Measurements from ENCODE around the gene EBLN1.

The EBLN1 gene

GRCh38 chr10:22217842-22218241, at the start of gene EBLN1:
TSS of gene EBLN1 (minus strand) at chr10:22218015. CDS start at chr10:22209983, 8,032 bp downstream.
- DNase-seq: no peak

- no peak for DNase-seq
Observed at GRCh38 chr10:22265839-22266537, 48.2 kb upstream of the EBLN1 start.

DNA sequence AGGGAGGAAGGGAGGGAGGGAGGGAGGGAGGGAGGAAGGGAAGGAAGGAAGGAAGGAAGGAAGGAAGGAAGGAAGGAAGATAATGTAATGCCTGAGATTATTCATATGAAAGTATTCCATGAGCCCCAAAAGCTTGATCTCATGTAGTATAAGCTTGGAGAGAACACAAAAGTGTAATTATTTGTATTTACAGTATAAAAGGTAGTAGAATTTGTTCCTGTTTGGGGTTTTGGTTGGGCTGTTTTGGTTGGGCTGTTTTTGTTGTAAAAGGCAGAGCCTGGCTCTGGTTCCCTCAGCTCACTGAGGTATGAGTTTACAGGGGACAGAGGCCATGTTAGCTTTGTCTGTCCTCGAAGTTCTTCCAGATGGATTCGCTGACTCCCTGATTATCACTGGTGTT, 45.3 kb upstream of the EBLN1 start:
- DNase-seq: no peak

GRCh38 chr10:22259280-22259679, 41.5 kb upstream of the EBLN1 start:
- no peak for DNase-seq

GRCh38 chr10:22258471-22258870, 40.7 kb upstream of the EBLN1 start:
- no peak for DNase-seq

- DNase-seq: peak; percentile 40
Observed at GRCh38 chr10:22253580-22253882, 35.7 kb upstream of the EBLN1 start.

DNA sequence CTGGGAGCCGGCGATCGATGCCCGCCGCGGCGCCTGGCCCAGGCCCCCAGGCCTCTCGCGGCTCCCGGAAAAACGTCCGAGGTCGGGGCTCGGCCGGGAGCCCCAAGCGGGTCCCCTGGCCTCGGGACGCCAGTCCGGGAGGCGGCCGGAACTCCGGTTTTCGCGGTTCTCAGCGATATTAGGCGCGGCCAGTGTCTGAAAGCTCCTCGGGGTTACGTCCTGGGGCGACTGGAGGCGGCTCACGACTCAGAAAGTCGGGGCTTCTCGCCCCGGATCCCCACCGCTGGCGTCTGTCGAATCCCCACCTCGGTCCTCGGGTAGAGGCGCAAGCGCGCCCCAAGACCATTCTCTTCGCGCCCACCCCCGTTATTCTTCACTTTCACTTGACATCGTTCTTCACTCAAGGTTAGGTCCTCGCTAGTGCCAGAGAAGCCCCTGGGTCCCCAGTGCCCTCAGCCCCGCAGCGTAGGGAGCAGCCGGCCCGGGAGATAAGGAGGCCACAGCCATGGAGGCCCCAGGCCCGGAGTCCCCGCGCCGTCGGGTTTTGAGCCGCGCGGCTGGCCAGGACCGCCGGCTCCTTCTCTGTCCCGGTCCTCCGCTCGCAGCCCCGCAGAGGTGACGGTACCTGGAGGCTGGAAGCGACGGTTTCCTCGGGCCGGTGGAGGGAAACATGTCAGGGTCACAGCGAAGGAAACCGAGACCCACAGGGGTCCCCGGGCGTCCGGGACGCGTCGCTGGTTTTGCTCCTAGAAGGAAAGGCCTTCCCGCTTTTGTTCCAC, 35.2 kb upstream of the EBLN1 start:
- DNase-seq: peak; percentile 42

DNA sequence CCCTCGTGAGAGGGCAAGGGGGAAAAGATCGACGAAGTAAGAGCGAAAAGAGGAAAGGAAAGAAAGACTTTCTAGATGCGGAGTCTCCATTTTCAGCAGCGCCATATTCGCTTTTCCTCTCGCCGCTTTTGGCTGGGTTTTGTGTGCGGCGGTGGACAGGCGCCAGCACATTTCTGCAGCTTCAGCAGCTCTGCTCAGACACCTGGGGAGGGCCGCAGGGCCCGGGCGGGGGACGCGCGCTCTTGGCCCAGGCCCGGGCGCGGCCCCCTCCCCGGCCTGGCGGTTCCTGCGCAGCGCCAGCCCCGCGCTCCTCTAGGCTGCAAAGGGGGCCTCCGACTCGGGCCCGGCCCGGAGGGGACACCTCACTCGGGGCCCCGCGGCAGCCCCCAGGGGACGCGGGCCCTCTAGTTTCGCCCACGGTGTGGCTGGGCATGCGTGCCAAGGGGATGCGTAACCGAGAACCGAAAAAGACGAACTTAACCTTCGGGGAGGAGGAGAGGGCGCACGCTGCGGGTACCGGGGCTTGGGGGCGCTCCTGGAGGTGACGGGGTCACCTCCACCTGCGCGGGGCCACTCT, 34.5 kb upstream of the EBLN1 start:
- peak; percentile 67 for DNase-seq

GRCh38 chr10:22251751-22252223, 34.0 kb upstream of the EBLN1 start:
- DNase-seq: peak; percentile 61

DNA sequence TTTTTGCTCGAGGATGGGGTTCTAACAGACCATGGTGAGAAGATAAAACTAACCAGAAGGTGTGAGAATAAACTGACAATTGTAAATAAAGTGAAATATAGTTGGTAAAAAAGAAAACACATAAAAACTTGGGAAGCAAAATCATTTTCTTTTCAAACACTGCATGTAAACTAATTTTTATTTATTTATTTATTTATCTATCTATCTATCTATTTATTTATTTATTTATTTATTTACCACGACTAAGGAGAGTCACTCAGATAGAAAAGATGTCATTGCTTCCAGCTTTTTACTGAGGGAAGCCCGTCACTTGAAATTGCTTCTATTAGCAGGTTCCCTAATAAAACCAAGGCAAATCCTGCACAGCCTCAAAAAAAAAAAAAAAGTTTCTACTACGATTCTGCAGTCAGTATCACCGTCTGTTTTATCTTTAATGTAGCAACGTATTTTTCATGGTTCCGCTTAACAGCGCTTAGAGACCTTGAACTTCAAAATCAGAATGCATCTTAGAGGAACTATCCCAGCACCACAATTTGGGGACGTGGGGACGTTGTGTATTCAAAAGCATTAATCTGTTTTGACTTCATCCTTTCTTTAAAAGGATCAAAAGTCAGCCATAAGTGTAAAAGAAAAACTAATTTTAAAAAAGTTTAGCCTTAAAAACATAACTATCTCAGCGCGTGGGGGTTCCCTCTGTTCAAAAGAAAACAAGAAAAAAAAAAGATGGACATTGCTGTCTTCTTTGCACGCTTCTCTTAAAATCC, 33.3 kb upstream of the EBLN1 start:
- DNase-seq: no peak

GRCh38 chr10:22247636-22248035, 29.8 kb upstream of the EBLN1 start:
- DNase-seq: no peak

- no peak for DNase-seq
Observed at GRCh38 chr10:22246680-22247391, 29.0 kb upstream of the EBLN1 start.

- DNase-seq: no peak
Observed at GRCh38 chr10:22245567-22245966, 27.8 kb upstream of the EBLN1 start.

- DNase-seq: no peak
Observed at GRCh38 chr10:22244855-22245254, 27.0 kb upstream of the EBLN1 start.

DNA sequence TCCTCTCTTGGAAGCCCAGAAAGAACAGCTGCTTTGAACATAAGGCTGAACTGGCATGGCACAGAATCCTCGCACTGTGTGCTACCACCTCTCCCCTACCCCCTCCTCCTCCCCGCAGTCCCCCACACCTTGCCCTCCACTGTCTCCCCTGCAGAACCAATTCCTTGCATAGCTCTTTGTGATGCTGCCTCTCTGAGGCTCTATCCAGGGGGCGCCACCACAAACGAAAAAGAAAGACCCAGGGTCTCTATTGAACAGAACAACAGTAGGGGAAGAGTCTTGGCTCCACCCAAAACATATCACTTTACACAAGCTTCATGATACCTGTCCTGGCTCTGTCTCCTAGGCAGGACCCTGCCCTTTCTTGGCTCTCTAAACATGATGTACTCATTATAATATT, 26.2 kb upstream of the EBLN1 start:
- no peak for DNase-seq

GRCh38 chr10:22243321-22243720, 25.5 kb upstream of the EBLN1 start:
- DNase-seq: no peak

GRCh38 chr10:22231260-22231659, 13.4 kb upstream of the EBLN1 start:
- no peak for DNase-seq

GRCh38 chr10:22230158-22230833, 12.5 kb upstream of the EBLN1 start:
- no peak for DNase-seq

DNA sequence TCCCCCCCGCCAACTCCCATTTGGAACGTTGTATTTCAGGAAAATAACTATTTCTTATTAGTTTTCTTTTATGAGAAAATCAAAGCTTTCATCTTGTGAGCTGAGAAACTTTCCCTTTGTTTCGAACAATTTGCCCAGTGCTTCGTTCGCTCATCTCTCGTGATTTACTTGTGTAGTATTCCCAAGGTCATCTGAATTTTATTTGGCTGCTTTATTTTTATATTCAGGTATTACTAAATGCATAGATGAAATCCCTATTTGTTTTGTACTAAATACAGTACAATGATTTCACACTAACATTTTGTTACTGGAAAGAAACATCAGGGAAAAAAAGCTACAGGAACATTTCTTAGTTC, 12.0 kb upstream of the EBLN1 start:
- DNase-seq: no peak

DNA sequence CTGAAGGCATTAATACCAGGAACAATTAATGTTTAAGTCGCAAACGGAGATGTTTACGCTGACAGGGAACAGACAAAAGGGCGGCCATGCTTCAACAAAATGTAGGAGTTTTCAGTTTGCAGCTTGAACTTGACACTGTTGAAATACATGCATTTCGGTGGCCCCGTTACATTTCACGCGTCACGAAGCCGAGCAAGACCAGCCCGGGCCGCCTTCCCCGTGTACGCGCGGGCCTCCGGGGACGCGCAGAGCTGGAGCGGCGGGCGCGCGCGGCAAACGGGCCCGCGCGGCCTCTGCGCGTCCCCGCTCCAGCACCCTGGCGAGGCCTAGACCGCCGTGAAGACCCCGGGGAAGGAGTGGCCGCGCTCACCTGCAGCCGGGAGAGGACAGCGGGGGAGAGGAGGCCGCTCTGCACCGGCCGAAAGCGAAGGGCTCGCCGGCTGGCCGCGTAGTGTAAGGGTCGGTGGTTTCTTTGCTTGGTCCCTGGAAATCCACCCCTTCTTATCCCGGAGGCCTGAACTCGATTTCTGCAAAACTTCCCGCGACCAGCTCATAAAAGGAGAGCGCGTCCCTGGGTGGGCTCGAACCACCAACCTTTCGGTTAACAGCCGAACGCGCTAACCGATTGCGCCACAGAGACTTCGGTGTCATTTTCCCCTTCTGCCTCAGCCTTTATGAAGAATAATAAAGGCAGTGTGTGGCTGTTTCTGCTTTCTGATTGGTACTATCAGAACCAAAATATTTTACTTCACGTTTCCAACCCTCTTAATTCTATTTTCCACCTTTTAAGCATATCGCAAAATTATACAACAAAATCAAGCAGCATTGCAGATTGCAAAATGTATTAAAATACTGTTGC, 11.4 kb upstream of the EBLN1 start:
- DNase-seq: peak; percentile 86
